ENCODE data around the gene RING1.

Gene RING1

DNA sequence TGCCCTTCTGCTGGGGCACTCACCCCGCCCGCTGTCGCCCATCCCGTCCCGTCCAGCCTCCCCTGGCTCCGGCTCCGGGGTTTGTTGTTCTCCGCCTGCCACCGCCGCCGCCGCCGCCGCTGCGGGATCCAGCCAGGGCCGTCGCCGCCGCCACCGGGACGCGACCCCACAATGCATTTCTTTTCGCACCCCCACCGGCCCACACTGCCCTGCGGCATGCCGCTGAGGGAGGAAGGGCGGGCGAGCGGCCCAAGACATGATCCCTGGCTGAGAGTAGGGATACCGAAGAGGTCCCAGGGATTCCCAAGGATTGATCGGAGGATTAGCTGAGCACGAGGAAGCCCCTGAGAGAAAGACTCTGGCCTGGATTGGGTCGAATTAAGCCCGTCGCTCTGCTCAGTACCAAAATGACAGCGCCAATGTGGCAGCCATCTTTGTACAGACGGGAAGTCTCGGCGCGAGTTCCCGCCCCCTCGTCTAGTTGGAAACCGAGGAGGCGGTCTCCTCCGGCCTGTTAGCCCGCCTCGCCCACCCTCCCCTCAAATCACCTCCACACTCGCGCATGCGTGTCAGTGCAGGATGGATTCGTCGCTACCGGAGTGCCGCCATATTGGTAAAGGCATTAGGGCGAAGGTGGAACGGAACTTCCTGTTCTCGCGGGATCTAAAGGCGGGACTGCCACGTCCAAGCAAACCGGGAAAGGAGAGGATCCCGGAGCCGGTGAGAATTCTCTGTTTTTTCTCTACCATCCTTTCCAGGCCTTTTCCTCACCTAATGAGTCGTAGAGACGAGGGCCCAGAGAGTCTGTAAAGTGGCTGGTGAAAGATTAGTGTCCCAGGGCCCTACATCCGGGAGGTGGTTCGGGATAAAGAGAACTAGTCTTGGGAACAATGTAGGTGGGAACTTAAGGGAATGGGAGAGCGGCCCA, 7.8 kb upstream of the RING1 start, which contains the start of the genes RXRB and SLC39A7:
RXRB (minus strand) TSS at position 447 of the 928 bp plus-strand sequence; CDS start at position 258, 189 bp downstream.
SLC39A7 (plus strand) TSS at position 649 of the 928 bp plus-strand sequence. CDS start 379 bp downstream, outside the sequence.
- TF ChIP-seq, protein P1, sequence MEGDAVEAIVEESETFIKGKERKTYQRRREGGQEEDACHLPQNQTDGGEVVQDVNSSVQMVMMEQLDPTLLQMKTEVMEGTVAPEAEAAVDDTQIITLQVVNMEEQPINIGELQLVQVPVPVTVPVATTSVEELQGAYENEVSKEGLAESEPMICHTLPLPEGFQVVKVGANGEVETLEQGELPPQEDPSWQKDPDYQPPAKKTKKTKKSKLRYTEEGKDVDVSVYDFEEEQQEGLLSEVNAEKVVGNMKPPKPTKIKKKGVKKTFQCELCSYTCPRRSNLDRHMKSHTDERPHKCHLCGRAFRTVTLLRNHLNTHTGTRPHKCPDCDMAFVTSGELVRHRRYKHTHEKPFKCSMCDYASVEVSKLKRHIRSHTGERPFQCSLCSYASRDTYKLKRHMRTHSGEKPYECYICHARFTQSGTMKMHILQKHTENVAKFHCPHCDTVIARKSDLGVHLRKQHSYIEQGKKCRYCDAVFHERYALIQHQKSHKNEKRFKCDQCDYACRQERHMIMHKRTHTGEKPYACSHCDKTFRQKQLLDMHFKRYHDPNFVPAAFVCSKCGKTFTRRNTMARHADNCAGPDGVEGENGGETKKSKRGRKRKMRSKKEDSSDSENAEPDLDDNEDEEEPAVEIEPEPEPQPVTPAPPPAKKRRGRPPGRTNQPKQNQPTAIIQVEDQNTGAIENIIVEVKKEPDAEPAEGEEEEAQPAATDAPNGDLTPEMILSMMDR (IDR thresholded peaks at IDR 0.05; ENCODE audit: borderline replicate concordance, insufficient read depth, low read depth, low read length), result no peak

DNA sequence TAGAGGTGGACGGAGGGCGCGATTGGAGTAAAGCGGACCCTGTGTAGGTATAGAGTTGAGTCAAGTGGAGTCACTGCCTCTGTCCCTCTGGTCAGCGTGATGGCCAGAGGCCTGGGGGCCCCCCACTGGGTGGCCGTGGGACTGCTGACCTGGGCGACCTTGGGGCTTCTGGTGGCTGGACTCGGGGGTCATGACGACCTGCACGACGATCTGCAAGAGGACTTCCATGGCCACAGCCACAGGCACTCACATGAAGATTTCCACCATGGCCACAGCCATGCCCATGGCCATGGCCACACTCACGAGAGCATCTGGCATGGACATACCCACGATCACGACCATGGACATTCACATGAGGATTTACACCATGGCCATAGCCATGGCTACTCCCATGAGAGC, 7.2 kb upstream of the RING1 start:
- peak overlapping the region; percentile 75 for H3K4me3 ChIP-seq (ENCODE audit: low read depth, low read length)
- TF ChIP-seq, protein P1 (IDR thresholded peaks at IDR 0.05; ENCODE audit: borderline replicate concordance, insufficient read depth, low read depth, low read length), result no peak

More for the DNA sequence above, 7.8 kb upstream of the RING1 start, which contains the start of the genes RXRB and SLC39A7:
- H3K4me3 ChIP-seq (ENCODE audit: low read depth, low read length), result peak within 1 kb of the TSS; percentile 75

DNA sequence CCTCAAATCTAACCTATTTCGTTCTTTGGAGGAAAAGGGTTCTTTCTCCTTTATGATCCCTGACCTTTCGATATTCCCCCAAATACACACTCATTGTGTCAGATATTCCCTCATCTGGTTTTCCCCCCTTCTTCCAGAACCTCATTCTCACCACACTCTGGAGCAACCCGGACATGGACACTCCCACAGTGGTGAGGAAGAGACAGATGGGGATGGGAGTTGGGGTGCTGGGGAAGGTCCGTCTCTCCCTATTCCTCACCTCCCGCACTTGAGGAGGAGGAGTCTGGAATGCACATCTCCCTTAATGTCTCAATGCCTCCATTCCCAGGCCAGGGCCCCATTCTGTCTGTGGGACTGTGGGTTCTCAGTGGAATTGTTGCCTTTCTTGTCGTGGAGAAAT, 6.4 kb upstream of the RING1 start:
- TF ChIP-seq, protein P1 (IDR thresholded peaks at IDR 0.05; ENCODE audit: borderline replicate concordance, insufficient read depth, low read depth, low read length), result no peak
- no peak overlapping the region for H3K4me3 ChIP-seq (ENCODE audit: low read depth, low read length)

DNA sequence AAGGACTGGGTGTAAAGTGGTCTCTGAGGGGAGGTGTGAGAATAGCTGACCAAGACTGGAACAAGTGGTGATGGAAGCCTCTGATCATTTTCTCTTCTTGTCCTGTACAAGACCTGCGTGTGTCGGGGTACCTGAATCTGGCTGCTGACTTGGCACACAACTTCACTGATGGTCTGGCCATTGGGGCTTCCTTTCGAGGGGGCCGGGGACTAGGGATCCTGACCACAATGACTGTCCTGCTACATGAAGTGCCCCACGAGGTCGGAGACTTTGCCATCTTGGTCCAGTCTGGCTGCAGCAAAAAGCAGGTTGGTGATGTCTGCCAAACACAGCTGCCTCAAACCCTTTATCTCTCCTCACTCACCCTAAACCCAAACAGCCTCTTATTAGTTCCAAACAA, 5.5 kb upstream of the RING1 start:
- TF ChIP-seq, protein P1 (IDR thresholded peaks at IDR 0.05; ENCODE audit: borderline replicate concordance, insufficient read depth, low read depth, low read length), result no peak
- H3K4me3 ChIP-seq (ENCODE audit: low read depth, low read length), result no peak overlapping the region

DNA sequence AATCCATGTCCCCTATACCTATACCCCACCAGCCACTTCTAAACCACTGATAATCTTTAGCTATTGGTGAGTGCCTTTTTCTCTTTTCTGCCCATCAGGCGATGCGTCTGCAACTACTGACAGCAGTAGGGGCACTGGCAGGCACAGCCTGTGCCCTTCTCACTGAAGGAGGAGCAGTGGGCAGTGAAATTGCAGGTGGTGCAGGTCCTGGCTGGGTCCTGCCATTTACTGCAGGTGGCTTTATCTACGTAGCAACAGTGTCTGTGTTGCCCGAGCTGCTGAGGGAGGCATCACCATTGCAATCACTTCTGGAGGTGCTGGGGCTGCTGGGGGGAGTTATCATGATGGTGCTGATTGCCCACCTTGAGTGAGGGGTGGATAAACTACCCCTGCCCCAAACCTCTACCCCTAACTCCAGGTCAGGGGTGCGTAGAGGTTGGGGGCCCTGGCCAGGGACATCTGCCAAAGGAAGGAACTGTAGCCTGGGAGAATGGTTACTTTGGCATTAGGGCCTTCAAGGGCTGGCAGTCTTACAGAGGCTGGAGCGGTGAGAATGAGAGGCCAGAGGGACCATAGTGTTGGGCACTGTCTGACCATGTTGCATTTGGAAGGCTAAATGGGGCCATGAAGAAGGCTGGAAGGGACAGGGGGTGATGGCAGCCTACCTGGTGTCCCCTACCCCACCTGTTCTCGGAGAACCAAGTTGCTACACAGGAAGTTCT, 4.7 kb upstream of the RING1 start:
- no peak overlapping the region for H3K4me3 ChIP-seq (ENCODE audit: low read depth, low read length)
- TF ChIP-seq, protein P1 (IDR thresholded peaks at IDR 0.05; ENCODE audit: borderline replicate concordance, insufficient read depth, low read depth, low read length), result no peak

DNA sequence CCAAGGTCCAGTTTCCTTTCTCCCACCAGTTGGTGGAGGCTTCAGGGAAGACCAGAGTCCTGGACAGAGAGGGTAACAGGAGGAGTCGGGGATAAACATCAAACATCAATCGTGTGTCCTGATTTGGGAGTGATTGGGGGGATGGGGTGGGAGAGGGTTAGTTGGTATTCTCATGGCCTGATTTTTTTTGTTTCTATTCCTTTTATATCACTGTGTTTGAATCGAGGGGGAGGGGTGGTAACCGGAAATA, 4.2 kb upstream of the RING1 start:
- TF ChIP-seq, protein P1 (IDR thresholded peaks at IDR 0.05; ENCODE audit: borderline replicate concordance, insufficient read depth, low read depth, low read length), result no peak
- H3K4me3 ChIP-seq (ENCODE audit: low read depth, low read length), result no peak overlapping the region

Measured in GM12875 (cell line).